ENCODE data around the gene PDGFC.

PDGFC gene

DNA sequence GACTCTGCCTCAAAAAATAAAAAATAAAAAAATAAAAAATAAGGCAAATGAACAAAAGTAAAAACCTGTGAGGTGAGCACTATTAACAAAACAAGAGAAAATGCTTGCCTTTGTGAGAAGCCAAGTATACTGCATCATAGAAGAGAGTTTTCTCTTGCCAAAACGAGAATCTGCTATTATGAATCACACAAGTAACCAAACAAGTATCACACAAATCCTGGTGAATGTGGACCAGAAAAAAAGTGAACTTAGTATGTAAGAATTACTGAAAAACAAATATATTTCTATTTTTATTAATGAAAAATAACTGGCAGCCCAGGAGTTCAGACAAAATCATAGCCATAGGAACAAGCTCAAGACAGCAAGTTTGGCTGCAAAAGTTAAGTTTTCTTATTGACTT lies 193.5 kb downstream of the PDGFC start:
- no peak for DNase-seq

DNA sequence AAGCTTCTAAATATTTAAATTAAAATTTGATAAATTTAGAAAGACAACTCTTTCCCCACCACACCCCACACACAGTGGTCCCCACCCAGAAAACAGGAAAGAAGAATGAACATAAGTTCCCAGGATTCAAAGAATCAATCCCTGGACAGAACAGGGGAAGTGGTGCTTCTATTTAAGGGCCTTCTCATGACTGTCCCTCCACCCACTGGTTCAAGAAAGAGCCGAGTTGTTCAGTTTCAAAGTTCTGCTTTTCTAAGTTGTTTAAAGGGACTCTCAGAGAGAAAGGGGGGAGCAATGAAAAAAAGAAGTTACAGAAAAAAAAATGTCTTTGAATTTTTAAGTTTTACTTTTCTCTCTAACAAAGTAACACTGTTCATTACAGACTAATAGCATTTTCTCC lies 195.8 kb downstream of the PDGFC start:
- no peak for DNase-seq

DNA sequence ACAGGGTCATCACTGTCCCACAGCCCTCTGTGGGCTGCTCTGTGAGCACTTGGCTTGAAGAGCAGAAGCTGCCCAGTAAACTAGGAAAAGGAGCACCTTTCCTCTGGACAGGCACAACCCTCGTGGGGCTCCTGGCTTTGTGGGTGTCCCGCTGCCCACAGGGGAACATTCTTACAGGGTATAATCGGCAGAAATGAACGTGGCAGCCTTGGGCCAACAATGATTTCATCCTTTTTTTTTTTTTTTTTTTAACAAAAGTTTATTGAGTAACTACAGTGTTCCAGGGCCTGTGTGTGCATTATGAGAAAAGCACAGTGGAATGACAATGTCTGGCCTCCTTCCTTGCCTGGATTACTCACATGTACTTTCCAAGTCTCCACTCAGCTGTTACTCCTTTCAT lies 197.2 kb downstream of the PDGFC start:
- no peak for DNase-seq

DNA sequence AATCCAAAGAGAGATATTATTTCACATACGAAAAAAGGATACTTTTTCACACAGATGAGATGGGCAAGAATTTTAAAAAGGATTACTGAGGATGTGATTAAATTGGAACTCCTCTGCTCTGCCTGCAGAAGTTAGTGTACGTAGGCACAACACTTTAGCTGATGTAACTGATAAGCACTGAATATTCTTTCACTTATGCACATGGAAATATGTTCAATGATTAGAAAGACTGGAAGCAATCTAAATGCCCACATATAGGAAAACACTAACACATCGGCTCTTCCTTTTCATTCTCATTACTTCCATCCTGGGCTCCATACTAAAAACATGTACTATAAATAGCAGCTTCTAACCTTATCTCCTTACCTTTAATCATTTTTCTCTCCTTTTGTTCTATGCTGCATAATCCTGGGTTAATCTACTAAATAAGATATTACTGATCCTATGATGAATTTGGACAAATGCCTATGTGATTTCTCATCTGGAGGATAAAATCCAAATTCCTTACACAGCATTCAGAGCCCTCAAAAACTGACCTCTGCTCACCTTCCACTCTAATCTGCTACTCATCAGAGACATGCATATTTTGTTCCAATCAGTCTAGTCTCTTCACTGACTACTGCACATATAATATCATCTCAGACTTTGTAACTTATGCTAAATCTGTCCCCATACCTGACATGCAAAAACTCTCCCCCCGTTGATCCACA lies 197.8 kb downstream of the PDGFC start:
- DNase-seq = no peak

DNA sequence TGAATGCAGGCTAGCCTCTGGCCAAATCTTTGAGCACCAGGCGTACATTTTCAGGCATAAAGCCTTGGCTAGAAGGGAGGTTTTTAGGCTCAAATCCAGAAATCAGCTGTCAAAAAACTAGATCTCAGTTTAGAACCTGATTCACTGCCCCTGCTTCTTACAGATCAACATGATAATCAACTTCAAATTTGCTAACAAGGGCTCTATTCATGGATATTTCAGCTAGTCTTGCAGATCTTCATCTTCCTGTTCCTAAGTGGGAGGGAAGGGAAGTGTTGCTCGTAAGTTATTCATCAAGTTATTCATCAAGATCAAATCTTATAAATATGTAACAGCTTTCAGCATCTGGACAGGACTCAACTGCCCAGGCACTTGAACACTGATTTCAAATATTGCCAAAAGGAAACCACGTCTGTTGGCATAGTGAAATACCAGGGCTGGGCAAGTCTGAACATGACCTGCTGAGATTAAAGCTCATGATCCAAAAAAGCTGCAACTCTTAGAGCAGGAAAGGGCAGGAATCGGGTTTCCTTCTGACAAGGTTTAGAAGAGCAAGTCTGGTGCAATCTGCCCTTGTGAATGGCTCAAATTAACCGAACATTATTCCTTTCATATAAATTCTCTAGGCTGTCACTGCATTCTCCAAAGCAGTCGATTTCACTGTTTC lies 200.3 kb downstream of the PDGFC start:
- no peak for DNase-seq

DNA sequence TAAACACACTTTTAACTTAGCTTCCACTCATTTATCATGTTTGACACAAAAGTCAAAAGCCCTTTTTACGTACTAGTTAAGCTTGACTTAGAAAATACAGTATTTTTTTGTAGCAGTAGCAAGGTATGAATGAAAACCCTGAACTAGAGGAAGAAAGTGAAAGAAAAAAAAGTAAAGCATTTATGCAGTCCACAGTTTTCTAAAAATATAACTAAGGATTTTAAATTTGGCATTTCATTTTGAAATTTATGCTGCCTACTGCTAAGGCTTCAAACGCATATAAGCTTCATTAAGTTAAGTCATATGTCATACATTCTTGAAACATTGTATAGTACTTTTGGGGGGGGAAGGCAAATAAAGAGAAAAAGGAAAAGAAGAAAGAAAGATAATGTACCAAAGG lies 201.5 kb downstream of the PDGFC start:
- DNase-seq = no peak

DNA sequence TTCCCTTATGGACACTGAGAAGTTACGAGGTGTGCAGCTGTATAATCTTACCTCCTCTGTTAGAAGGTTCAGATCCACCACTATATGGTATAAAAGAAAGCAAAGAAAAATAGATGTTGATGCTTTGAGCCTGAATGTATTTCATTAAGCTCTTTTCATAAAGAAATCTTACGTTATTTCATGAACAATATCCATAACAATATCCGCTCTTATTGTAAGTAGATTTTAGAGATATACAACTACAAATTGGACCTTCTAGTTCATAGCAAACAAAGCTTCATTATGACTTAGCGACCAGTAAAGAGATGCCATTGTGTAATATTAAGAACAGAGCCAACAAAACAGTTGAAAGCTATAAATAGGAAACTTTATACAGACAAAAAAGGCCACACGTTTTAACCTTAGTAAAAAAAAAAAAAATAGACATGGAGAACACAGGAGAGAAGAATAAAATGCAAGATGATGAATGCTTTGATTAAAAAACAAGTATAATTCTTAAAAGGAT lies 203.6 kb downstream of the PDGFC start:
- no peak for DNase-seq

DNA sequence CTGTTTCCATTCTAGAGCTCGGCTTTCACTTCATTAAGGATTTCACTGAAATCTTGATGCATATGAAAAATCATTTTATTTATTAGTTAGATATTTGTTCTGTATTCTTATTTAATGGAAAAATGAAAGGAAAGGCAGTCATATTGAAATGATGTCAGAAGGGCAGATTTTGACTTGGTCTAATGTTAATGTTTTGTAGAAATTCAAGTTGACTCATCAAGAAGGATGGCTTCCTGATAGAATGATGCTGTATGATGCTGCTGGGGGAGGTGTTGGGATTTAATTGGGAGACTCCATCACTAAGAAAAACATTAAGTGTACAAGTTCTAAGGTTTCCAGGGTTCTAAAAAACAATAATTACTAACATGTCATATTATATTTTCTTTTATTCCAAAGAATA lies 204.8 kb downstream of the PDGFC start:
- no peak for DNase-seq

DNA sequence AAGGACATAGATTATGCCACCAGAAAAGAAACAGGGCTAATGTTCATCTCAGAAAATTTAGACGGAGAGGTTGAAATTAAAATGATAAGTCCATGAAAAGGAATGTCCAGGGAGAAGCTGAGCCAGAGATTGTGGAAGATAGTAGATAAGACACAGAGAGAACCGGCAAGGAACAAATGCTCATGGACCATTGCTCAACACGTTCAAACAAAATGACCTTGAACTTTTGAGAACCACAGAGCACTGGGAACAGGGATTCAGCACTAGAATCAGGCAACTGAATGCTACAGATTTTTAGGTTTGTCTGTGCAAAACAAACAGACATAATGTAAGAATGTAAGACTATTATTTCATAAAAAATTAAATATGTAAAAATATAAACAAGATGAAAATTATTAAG lies 206.3 kb downstream of the PDGFC start:
- no peak for DNase-seq

DNA sequence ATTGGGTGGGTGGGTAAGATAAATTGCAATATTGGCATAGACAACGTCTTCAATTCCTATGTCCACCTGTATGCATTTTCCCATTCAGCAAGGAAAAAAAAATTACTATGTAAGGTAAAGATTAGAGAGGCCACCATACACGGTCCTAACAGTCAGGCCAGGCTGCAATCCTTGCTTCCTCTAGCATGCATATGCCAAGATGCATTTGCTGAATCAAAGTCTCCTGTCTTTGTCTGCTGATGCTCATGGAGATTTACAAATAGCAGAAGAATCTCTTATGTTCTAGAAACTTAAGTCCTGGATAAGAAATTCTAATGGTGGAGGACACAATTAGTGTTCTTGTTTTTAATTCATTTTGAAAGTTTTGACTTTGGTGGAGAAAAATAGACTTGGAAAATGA lies 206.8 kb downstream of the PDGFC start:
- no peak for DNase-seq

DNA sequence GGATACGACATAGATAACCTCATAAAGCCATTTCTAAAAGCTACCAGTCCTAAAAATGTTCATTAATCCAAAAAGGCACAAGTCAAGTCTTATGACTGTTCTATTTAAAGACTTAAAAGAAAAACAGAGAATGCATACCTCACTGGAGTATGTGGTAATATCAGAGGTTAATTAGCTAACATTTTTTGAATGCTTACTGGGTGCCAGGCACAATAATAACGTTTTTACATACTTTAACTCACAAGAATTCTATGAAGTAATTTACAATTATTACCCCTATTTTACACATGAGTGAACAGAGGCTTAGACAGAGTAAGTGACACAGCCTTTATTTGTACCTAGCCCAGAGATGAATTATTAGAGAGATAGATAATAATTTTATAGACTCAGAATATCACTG lies 207.5 kb downstream of the PDGFC start:
- DNase-seq = no peak

DNA sequence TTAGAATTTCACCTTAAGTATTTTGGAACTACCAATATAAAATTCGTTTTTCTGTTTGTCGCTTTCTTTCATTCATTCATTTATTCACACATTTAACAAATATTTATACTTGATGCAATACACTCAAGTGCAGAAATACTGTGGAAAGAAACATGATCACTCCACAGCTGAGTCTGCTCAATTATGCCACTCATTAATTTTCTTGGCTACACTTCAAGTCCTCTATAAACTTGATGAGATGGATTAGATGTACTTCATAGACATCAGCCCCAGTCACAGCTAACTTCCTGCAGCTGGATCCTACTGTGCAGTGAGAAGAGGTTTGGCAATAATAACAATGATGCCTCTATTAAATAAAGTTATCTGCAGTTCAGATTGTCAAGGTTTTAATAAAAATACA lies 208.1 kb downstream of the PDGFC start:
- no peak for DNase-seq

DNA sequence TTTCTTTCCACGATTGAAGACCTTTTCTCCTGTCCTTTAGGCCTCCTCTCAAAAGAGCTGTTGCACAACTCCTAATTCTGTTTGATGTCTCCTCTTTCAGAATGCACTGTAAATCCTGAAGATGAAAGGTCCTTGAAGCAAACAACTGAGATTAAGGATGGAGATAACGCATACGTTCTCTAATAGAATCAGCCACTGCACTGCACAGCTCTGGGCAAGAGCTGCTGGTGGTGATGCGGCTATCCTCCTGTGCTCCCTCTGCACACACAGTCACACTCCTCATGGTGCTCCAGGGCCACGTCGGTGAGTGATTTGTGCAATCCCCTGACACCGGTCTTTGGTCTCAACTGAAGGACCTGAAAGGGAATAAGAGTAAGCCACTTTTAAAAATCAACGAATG lies 208.7 kb downstream of the PDGFC start:
- DNase-seq = no peak

DNA sequence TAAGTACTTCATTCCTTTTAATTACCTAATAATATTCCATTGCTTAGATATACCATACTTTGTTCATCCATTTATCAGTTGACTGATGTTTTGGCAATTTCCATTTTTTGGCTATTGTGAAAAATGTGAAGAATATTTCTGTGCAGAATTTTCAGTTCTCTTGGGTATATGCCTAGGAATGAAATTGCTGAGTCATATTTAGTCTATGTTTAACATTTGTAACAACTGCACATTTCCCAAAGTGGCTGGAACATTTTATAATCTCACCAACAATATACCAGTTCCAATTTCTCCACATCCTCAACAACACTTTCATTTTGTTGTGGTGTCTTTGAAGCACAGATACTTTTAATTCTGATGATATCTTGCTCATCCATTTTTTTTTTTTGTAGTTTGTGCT lies 215.5 kb downstream of the PDGFC start:
- no peak for DNase-seq

DNA sequence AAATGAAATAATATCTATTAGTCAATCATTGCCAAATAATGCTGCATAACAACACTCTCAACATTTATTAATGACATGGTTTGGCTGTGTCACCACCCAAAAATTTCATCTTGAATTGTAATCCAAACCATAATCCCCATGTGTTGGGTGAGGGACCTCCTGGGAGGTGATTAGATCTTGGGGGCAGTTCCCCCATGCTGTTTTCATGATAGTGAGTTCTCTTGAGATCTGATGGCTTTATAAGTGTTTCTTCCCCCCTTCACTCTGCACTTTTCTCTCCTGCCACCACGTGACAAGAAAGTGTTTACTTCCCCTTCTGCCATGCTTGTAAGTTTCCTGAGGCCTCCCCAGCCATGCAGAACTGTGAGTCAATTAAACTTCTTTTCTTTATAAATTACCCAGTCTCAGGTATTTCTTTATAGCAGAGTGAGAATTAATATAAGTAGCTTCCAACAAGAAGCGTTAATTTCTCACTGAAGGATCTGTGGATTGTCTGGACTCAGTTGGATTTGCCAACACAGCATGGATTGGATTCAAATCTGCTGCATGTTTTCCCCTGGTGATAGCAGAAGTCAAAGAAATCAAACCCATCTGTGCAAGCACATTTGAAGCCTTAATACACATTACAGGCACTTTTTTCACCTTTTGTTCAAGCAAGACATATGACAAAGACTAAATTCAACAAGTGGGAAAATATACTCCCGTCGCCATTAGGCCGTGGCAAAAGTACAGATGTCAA lies 216.6 kb downstream of the PDGFC start:
- no peak for DNase-seq

DNA sequence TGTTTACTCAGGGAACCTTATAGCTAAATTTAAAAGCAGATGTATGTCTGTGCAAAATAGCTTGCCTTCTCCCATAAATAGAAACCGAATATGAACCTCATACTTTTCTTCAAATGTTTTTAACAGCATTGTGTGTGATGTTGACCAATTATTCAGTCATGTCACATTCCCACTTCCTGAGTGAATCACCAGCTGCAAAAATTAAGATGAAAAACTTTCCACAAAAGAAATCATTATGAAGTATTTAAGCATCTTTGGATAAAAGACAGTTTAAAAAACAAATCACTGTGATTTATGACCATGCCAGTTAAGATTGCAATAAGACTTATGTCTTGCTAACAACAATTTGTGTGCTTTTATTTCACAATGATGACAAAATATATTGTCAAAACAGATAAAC lies 220.1 kb downstream of the PDGFC start:
- no peak for DNase-seq

DNA sequence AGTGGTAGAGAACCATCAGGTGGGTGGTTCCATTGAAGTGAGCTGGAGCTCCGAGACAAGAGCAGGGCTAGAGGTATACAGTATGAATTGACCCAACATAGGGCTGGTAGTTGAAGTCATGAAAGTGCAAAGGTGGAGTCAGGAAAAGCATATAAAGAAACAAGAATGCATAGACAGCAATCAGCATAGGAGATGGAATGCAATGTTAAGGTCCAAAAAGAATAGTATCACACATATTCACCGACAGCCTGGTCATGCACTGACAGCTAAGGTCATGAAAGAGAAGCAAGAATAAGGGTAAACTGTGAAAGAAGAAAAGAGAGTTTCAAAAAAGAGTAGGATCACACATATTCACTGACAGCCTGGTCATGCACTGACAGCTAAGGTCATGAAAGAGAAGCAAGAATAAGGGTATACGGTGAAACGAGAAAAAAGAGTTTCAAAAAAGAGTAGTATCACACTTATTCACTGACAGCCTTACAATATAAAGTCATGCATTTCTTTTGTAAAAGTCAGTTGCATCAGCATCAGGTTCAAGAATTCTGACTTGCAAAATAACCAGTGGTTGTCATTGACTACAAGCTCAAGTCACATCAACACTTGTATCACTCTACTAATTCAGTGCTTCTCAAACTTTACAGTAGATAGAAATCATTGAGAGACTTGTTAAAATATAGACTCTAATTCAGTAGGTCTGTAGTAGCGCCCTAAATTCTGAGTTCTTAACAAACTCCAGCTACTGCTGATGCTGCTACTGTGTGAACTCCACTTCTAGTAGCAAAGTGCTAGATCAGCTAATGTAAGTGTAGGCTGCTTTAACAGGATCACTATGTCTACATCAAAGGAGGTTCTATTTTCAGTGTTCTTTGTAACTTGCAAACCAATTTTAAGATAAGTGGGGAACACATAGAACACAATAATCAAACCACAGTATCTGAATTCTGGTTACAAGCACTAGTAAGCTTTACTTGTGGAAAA lies 221.9 kb downstream of the PDGFC start:
- DNase-seq = no peak

DNA sequence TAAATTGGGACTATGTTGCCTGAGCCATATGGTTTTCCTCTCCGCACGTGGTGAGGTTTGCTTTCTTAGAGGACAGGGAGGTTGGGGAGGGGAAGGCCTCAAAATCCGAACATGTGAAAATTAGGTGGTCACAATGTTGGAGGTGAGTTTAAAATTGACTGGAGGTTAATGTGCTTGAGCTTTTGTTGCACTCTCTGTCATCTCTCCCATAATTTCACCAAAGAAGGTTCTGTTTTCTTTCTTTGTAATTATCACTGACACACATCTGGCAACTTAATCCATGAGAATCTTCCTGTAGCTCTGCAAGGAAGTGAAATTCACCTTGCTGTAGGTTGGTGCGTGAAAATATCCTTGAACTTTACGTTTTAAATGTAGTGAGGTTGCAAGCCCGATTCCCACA lies 225.5 kb downstream of the PDGFC start:
- DNase-seq = no peak

DNA sequence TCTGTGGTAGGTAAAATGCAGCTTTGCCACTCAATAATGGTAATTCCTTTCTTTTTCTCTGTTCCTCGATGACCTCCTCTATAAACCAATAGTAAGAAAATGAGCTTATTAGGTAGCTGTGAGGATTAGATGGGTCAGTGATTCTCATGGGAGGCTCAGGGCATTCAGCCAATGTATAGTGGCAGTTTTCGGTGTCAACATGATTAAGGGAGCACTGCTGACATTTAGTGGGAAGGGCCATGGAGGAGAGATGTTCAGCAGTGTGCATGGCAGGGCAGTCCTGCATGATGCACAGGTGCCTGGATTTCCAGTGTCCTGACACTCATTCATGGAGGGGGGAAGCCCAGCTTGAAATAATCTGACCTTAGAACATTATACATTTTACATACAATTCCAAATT lies 232.8 kb downstream of the PDGFC start:
- no peak for DNase-seq

DNA sequence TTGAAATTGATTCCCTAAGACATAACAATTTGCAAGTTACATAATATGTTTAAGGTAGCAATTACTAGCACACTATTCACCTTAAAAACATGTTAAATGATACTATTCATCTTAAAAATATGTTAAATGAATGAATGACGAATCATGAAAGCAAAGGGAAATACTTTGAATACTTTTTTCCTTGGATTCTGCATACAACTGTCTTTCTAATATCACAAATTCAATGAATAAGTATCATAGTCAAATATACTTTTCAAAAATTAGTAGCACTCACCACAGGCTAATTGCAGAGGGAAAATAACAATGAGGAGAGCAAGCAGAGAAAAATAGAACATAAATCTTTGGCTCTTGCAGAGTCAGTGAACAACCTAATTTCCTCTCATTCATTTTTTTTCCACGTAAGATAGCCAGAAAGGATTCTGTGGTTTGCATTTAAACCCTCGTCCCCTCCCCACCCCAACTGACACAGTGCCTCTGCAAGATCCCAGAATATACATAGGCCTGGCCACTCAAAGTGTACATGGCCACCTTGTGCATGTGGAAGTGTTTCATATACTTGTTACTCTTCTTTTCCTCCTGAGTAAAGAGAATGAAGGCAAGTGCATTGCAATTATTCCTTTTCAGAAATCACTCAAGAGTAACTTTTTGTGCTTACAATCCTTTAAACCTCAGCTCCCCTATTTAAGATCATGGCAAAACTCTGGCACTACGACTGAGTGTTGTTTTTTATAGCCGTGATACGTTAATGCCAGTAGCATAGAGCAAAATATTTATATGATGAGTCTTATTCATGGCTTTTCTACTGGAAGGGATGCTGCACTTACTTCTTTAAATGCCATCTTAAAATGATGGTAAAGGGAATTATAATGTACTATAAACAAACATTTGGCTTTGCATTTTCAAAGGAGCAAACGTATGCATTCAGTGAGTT lies 236.4 kb downstream of the PDGFC start:
- DNase-seq = no peak

DNA sequence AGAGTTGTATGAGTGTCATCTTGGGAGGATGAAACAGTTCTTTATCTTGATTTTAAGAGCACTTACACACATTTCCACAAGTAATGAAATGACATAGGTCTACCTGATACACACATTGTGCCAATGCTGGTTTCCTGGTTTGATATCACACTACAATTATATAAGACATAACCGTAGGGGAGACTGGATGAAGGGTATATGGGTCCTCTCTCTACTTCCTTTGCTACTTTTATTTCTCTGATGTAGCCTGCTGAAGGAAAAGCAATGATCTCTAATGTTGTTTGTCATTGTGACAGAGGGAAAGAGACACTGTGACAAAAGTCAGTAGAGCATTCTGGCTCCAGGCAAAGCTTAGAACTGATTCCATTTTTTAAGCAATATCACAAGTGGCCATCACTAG lies 238.0 kb downstream of the PDGFC start:
- DNase-seq = no peak

DNA sequence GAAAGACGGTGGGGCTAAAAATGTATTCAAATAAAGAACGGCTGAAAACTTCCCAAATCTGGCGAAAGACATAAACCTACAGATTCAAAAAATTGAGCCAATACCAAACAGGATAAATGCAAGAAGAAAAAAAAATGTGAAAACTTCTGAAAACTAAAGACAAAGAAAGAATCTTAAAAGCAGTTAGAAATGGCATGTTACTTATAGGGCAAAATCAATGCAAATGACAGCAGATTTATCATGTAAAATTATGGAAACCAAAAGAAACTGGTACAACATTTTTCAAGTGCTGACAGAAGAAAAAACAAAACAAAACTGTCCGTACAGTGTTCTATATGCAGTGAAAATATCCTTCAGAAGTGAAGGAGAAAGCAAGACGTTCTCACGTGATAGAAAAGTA lies 239.0 kb downstream of the PDGFC start:
- DNase-seq = no peak
